ENCODE data around the gene PLCL2. TPM values are rescaled to one million over a fixed set of nuclear protein-coding genes. Genes with fewer than 3 reads are reported as not detected.

Gene PLCL2
- total RNA-seq, 1 experiment from 2014 or later, result 32.1 TPM

GRCh38 chr3:17013571-17013970 is 128.8 kb downstream of the PLCL2 start:
- no peak overlapping the region for H3K18ac ChIP-seq (ENCODE audit: insufficient read length, low read depth, low read length)
- H3K4me1 ChIP-seq (ENCODE audit: insufficient read depth, low read length), result no peaks in the 10 kb centered on the region; the same call in 1 of the 2 replicates
- H3K23ac ChIP-seq (ENCODE audit: insufficient read length, low read depth, low read length), result no peak overlapping the region
- H2AK5ac ChIP-seq (ENCODE audit: insufficient read length, low read length), result no peak overlapping the region
- H3K36me3 Mint-ChIP-seq (ENCODE audit: insufficient read depth in 1 of 3, low read depth in 3 of 3), result peaks cover 0 to 39% (median 35%) of the 10 kb centered on the region in 3 experiments; a peak in 4 of 7 replicates
- H3K27ac ChIP-seq (ENCODE audit: insufficient read length, low read depth, low read length), result no peak overlapping the region
- H2BK5ac ChIP-seq (ENCODE audit: insufficient read length, low read length), result no peak overlapping the region
- H3T11ph ChIP-seq (ENCODE audit: low read length), result no peak overlapping the region
- H4K5ac ChIP-seq (ENCODE audit: insufficient read length, low read depth, low read length), result no peak overlapping the region
- H3K9me3 Mint-ChIP-seq, result no peaks in the 10 kb centered on the region
- H3K4ac ChIP-seq (ENCODE audit: low read depth, low read length), result no peak overlapping the region
- H4K20me1 ChIP-seq (ENCODE audit: control insufficient read depth, insufficient read depth, insufficient read length), result no peaks in the 10 kb centered on the region
- no peak overlapping the region for H3K9ac ChIP-seq (ENCODE audit: extremely low read depth, insufficient read length, low read length)
- no peak overlapping the region for H2BK120ac ChIP-seq (ENCODE audit: low read depth, low read length, poor library complexity, severe bottlenecking)
- no peaks in the 10 kb centered on the region for H3K9me3 ChIP-seq (ENCODE audit: control insufficient read depth, low read depth, low read length)
- H2BK20ac ChIP-seq (ENCODE audit: low read depth, low read length, poor library complexity, severe bottlenecking), result no peak overlapping the region
- no peak overlapping the region for H3K4me3 Mint-ChIP-seq
- H3K27ac Mint-ChIP-seq, result no peak overlapping the region
- H3K79me1 ChIP-seq (ENCODE audit: insufficient read depth, low read depth, low read length, poor library complexity, severe bottlenecking), result no peaks in the 10 kb centered on the region
- H3K4me2 ChIP-seq (ENCODE audit: insufficient read depth, insufficient read length, low read length), result no peak overlapping the region
- no peak overlapping the region for H2BK15ac ChIP-seq (ENCODE audit: low read depth, low read length)
- H3K27me3 Mint-ChIP-seq (ENCODE audit: low read depth), result peaks cover 4% of the 10 kb centered on the region
- TF ChIP-seq CTCF (conservative IDR thresholded peaks at IDR 0.05), result no peak
- no peak overlapping the region for H2BK12ac ChIP-seq (ENCODE audit: insufficient read length, low read depth, low read length)
- no peak overlapping the region for H3K56ac ChIP-seq (ENCODE audit: insufficient read length, low read depth, low read length)
- H4K8ac ChIP-seq (replicated peaks; ENCODE audit: insufficient read length, low read depth, low read length), result no peak overlapping the region
- H3K27me3 ChIP-seq (ENCODE audit: insufficient read depth, low read length), result no peaks in the 10 kb centered on the region
- H3K14ac ChIP-seq (ENCODE audit: insufficient read depth, low read length), result no peak overlapping the region
- no peaks in the 10 kb centered on the region for H3K79me2 ChIP-seq (ENCODE audit: insufficient read depth, low read length)
- no peak overlapping the region for H2AFZ ChIP-seq (ENCODE audit: low read length)
- peaks cover 23% of the 10 kb centered on the region in 2 experiments for H3K4me1 Mint-ChIP-seq
- no peak overlapping the region for H4K91ac ChIP-seq (ENCODE audit: insufficient read length, low read depth, low read length)
- WGBS (ENCODE audit: extremely low coverage, insufficient read length, low lambda C conversion rate), result no CpG with 5 or more reads among the region's 4 CpGs
- no peak for DNase-seq
- peaks cover 2% of the 10 kb centered on the region for H3K23me2 ChIP-seq (ENCODE audit: insufficient read length, low read depth, low read length, poor library complexity, severe bottlenecking)
